GM21423 (cell line): ENCODE measurements around the gene PSMB3.

Experiments used
- ATAC-seq: cut with Tn5 transposase; IDR thresholded peaks from one replicate; pipeline ENCODE4 v1.9.1; 2021; ENCODE audit warnings: mild to moderate bottlenecking, moderate library complexity; ENCODE audit not compliant: unreplicated experiment

The PSMB3 gene

DNA sequence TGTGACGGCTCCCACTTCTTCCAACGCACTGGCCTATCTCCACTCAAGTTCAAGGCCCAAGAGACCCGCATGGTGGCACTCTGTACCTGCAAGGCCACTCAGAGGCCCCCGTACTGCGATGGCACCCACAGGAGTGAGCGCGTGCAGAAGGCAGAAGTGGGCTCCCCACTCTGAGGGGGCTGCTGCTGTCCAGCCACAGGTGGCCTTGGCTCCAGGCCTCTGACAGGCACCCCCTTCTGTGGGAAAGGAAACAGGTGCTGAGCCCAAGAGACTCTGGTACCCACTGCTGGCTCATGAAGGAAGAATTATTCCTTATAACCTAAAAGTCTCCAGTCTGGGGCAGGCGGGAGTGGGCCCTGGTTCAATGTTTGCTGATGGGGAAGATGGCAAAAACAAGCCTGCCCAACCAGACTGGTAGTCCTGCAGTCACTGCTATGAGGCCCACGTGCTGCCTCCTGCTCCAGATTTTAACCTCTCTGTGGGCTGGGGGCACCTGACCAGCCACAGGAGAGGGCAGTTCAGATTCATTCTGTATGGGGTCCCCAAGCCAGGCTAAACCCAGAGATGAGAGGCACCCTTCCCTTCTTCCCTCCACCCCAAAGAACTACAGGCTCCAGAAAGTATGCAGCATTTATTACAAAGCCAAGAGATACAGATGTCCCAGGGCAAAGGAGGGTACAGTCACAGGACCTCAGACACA, 19.1 kb upstream of the PSMB3 start:
- no peak for ATAC-seq

DNA sequence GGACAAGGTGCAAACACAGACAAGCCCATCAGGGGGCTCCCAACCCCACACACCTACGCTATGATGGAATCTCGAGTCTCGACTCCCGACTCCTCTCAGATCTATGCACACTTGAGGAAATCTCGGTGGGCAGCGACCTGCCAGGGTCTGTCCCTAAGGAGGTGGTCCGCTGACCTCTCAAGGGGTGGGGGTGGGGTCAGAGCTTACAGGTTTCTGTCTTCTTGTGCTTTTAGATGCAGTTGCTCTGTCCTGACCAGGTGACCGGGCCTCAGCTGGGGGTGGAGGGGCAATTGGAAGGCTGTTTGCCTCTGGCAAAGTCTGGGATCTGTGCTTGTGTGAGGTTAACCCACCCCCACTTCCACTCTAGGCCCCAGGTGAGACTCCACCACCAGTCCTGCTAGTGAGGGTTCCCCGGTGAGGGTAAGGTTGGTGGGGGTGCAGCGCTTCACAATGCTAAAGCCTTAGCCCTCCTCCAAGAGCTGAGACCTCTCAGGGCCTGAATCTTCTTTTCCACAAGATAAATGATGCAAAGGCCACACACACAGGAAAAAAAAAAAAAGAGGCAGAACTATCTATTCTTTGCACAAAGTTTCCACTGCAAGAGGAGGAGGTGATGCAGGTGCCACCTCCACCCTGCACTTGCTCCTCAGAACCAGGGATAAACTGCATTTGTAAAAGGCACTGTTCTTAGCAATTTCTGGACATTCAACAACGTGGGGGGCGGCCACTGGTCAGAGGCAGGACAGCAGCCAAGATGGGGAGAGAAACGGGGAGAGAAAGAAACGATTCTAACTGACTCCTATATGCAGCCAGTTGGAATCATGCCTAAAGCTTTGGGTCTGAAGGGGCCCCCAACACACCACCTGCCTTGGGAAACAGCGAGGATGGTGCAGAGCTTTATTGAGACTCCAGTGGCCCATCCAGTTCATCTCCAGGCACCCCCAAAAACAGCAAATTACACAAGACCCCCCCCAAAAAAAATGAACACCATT, 18.3 kb upstream of the PSMB3 start:
- ATAC-seq, result no peak

DNA sequence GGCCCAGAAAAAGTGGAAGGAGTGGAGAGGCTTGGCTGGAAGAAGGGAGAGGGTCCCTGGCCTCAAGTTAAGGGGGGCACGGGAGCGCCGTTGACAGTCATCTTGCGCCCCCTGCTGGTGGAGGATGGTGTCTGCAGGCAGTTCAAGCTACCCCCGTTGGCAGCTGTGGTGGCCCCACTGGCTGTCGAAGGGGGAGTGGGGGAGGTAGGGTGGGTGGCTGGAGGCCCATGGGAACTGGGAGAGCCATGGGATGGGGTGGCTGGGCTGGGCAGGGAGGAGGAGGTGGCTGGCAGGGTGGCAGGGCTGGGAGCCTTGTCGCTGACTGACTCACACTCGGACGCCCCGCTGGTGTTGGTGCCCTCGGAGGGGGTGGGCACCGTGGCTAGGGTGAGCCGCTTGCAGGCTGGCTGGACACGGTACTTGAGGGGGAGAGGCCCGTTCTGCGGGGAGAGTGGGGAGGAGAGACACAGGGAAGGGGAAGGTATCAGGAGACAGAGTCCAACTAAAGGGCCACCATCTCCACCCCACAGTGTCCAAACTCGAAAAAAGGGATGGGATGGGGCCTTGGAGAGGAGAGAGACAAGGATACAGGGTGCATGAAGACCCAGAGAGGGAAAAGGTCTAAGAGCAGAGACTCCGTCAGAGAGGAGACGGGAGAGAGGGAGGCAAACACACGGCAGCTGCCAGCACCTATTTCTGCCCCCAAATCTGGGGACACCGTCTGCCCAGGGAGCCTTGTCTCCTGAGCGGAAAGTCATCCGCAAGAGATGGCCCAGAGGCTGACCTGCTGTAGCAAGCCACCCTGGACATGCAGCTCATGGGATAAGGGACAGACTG, 17.2 kb upstream of the PSMB3 start:
- no peak for ATAC-seq

DNA sequence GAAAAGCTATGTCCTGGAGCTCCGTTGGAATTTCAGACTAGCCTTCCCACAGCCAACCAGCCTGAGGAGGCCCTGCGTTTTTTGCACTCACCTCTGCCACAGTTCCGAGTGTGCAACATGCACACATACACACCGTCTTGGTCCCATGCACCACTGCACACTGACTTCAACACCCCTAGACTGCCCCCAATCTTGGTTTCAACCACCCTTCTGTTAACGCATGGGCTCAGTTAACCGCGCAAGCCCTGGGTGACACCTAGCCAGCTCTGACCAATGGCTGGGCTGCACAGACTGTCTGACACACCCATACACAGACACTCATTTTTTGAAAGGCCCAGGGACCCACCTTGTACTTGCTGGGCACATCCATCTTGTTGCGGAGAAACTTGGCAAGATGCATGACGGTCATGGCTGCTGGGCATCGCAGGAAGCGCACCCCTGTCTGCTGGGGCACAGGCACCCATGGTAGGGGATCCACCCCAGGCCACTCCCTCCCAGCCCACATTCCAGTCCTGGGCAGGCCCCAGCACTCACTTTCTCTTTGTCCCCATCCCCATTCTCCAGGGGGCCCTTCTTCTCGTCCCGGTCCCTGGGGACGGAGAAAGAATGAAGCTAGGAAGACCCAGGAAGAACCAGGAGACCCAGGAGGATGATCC, 14.4 kb upstream of the PSMB3 start:
- no peak for ATAC-seq

DNA sequence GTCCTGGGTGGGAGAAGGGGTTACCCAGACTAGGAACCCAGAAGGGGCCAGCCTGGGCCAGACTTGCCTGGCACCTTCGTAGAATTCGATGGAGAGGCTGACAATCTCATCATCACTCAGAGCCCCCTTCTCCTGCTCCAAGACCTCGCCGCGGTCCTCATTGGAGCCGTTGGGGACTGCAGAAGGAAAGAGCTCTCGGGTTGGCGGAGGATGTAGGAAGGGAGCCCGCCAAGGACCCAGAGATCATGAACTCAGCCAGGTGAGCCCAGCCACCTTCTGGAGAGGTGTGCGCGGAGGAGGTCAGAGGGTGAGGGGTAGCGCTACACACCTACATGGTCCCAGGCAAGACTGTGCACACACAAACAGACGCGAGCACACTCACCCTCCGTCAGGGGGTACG, 13.9 kb upstream of the PSMB3 start:
- no peak for ATAC-seq

DNA sequence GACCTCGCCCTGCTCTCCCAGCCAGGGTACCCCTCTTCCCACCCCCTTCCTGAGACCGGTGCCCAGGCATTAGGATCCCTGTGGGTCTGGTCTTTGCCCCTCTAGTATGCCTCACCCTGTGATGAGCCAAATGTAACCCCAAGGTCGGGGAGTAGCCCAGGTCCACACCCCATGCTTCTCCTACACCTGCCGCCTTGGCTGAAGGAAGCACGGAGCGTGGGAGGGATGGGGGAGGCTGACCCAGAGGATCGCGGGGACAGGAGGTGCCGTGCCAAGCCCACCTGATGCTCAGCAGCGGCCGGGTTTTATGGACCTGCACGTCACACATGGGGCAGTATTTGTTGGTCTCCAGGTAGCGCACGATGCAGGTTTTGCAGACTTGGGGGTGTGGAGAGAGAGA, 13.2 kb upstream of the PSMB3 start:
- ATAC-seq, result no peak

DNA sequence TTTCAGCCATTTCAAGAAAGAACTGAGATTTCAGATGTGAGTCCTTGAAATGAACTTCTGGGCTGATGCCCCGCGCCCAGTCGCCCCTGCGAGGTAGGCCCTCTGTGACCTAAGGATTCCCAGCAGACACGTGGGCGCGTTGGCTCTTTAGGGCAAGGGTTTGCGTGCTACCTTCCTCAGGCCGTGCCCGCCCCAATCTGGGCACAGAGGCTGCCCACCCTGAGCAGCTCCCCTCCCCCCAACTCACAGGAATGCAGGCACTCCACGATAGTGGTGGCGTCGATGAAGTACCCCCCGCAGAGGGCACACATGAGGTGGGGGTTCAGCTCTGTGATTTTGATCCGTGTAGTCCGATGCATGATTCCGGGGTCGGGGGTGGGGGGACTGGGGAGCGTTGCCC, 12.5 kb upstream of the PSMB3 start:
- no peak for ATAC-seq

DNA sequence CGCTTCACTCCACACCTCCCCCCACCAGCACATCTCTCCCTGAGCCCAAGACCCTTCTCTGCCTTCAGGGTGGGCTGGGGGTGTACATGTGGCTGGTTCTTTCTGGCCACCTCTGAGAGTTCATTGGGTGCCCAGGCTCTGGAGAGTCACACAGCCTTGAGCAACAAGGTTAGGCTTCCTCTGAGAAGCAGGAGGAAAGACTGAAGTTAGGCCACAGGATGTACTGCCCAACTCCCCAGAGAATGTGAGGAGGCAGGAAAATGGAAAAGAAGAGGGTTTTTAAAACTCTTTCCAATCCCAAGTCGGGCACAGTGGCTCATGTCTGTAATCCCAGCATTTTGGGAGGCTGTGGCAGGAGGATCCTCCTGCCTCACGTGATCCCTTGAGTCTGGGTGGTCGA, 11.7 kb upstream of the PSMB3 start:
- ATAC-seq, result no peak

DNA sequence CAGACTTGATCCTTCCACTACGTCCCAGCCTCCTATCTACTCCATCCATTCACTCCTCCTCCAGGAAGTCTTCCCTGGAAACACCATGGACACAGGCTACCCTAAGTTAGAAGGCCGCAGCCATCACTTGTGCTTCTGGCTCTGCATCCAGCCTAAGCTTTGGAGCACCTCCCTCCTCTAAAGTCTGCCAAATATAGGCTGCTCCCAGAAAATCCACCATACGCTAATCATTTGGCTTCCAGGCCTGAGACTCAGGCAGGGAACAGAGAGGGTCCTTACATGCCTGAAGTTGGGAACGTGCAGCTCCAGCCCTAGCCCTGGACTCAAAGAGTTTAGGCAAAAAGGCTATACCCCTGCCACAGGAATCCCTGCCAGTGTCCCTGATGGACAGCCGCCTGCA, 11.1 kb upstream of the PSMB3 start:
- no peak for ATAC-seq

DNA sequence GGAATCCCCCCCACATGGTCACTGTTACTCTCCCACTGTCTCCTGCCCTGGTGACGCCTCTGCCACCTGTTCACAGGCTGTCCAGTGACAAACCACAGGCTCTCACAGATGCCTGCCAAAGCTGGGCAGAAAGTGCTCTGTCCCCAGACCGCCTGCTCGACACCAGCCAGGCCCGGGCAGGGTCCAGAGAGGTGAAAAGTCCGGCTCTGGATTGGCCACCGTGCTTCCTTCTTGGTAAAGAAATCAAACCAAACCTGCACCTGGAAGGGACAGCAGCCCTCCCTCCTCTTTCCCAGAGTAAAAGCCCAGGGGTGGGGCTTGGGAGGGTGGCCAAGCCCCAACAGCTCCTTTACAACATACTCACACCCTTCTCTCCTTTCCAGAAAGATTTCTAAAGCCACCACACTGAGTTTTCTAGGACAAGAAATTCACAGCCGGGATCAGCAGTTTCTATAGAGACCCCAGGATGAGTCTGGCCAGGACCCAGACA, 10.6 kb upstream of the PSMB3 start:
- ATAC-seq, result no peak

DNA sequence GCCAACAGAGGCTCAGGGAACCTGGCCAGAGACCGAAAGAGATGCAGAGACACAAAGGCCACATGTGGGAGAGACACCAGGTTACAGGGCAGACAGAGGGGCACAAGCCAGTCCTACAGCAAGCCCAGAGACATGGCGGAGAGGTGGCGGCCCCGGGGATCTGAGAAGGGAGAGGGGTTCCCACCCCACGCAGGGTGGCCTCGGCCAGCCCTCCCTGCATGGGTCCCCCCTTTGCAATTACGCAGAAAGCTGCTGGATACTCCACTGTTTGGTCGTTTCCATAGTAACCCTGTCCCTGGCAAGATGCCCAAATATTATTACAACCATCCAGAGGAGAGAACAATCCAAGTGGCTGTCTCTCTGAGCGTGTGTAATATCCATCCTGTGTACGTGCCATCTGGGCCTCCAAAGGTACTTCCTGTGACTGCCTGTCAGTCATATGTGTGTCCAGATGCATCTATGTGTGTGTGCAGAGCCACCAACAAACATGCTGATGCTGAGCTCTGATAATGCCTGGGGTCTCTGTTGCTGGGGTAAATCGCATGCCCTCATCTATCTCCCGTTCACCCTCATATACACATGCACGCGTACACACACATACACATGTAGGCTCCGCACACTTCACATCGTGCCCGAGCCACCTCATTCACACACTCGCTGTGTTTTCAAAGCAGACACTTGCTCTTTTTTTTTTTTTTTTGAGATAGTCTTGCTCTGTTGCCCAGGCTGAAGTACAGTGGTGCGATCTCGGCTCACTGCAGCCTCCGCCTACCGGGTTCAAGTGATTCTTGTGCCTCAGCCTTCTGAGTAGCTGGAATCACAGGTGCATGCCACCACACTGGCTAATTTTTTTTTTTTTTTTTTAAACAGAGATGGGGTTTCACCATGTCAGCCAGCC, 9.9 kb upstream of the PSMB3 start:
- ATAC-seq, result no peak

DNA sequence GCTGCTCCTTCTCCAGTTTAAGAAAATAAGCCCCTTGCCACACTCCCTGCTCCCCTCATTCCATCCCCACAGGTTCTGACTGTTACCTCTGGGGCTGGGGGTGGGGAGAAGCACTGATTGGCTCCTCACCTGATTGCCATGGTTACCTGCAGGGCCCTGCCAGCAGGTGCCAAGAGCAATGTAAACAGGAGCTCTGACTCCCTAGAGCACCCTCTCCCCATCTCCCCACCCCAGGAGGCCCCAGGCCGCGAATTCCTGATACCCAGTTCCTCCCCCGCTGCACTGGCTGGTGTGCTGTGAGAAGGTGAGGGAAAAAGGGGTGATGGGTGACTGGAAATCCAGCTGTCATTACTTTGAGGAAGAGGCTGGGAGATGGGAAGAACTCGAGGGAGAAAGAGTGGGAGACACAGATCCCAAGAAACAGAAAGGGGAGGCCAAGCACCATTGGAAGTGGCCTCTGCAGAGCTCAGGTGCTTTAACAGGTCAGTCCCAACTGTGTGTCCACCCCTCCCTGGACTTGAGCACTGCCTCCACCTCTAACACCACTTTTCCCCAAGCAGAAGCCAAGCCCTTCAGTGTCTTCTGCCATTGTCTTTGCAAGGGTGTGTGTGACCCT, 8.9 kb upstream of the PSMB3 start:
- ATAC-seq, result no peak

DNA sequence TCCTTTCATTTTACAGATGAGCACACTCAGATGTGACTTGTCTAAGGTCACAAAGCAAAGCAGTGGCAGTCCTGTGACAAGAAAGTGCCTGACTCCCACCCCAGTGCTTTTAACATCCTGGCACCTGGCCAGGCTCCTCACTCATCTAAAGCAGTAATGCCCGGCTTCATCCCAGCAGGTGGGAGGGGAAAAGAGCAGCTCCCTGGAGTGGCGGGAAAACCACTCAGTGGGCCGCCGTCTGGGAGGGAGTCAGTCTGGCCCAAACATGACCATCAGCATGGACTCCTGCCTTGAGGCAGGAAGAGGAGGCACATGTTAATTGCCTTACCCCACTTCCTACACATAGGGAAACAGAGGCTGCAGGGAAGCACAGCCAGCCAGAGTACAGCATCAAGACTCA, 7.0 kb upstream of the PSMB3 start:
- ATAC-seq, result no peak

DNA sequence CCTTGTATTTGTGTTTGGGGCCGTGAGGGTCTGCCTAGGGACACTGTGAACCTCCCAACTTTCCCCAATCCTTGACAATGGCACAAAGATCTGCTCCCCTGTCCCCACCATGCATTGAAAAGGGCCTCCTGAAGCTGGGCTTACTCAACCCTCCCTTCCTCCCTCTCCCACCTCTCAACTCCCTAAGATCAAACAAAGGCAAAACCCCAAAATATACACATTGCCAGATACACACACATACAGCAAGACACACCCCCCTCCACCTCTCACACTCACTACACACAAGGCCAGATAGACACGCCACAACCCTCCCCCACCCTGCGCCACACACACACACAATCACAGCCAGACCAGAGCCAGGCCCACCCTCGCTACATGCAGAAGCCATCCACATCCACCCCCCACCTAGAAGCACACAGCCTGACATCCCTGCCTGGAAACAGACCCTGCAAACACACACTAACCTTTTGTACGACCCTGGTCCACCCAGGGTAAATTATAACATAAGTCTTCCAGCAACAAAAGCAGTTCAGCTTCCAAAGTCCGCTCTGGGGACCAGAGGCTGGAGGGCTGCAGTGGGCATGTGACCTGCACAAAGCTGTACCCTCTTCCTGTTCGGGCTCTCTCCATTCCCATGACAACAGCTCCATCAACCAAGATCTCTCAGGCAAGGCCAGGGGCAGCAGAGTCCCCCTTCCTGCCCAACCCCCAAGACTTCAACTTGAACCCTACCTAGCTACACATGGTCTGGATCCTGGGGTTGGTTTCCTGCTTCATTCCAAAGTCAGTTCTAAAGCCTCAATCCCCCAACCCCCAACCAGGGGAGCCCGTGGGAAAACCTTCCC, 6.3 kb upstream of the PSMB3 start:
- no peak for ATAC-seq

DNA sequence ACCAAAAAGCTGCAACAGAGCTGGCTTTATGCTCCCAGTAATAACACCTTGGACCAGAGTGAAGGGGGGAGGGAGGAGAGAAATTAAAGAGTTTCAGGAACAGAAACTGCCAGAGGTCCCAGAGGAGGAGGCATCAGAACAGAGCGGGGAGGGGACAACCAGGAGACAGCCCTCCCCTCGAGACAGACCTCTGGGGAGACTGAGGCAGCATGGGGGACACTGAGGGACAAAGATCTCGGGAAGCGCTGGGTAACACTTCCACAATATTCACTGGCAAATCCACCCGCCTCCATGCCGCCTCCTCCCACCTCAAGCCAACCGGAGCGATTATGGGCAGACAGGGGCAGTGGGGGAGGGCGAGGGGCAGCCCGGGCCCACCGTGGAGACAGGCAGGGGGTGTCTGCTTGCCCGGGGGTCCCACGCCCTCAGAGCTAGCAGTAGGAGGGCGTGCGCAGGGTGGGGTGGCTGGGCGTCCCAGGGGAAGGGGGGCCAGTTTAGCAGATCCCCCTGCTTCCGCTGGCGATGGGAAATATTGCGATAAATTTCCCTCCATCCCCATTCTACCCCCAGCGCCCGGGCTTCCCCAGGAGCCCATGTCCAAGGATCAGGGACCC, 5.6 kb upstream of the PSMB3 start:
- ATAC-seq, result no peak

DNA sequence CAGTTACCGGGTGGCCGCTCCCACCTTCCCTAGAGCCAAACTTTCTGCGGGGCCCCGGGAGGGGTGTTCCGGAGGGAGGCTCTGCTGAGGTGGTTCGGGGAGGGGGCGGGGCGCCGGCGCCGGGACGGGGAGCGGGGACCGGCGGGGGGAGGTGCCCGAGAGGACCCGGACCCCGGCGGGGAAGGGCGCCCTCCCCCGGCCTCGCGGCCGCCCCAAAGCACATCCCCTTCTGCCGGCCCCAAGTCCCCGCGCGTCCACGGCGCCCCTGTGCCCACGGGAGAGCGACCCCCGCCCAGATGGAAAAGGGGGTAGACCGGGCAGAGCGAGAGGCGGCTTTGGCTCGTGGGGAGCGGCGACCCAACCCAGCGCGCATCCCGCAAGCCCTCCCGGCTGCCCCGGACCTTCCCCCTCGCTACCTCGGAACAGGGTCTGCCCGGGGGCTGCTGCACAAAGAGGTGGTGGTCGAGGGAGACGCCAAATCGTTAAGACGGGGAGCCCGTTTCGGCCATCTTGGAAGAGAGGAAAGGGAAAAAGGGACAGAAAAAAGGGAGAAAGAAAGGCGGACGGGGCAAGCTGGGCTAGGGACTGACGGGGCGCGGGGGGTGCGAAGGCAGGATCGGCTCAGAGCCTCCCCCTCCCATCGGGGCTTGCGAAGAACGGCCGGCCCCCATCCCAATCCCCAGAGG, 4.9 kb upstream of the PSMB3 start:
- no peak for ATAC-seq

DNA sequence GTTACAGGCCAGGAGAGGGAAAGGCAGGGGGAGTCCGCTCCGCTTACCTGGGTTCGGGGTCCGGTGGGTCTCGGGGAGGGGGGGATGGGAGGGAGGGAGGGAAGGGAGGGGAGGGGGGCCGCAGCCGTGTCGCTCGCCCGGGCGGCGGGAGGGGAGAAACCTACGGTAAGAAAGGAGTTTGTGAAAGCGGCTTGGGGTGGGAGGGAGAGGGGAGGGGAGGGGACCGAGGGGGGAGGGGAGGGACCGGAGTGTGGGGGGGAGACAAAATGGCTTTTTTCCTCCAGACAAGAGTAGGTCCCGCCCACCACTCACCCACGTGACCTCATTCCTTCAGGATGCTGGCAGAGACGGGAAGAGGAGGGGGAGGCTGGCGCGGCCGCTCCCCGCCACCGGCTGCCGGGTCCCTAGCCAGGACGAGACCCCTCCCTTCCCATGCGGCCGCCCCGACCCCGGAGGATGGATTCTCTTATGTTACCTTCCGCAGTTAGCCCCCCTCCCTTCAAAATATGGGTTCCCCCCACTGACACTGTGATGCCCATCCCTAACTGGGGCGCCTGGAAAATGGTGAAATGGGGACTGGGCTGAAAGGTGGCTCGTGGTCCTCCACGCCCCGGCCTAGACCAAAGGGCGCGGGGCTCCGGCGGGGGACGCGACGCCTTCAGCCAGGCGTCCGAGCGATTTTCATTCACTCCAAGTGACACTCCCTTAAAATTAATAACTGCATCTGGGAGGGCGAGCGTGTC, 4.2 kb upstream of the PSMB3 start, which contains the start of gene PCGF2:
Gene PCGF2, minus strand, starts transcription at position 188 of the 743 bp plus-strand sequence. CDS start 7,934 bp downstream, outside the sequence.
- ATAC-seq, result no peak
